HL-60 (cell line): ENCODE data around the gene ARHGAP32.

Source experiments
- DNase-seq, 2 experiments: peaks; one replicate each; pipeline ENCODE4 v3.0.0-alpha.2; 2010 to 2020; ENCODE audit warnings: low read depth in 1 of 2, low spot score in 1 of 2
- H3K27ac ChIP-seq: fragments of 250-450 bp; sonication (Bioruptor Pico); replicated peaks from 2 replicates; pipeline ENCODE4 v1.5.1; 2020; ENCODE audit warnings: mild to moderate bottlenecking, moderate library complexity
- H3K27me3 ChIP-seq: fragments of 250-450 bp; sonication (Bioruptor Pico); 2 replicates; pipeline ENCODE4 v1.5.1; 2021; ENCODE audit warnings: mild to moderate bottlenecking, moderate library complexity; ENCODE audit not compliant: insufficient read depth, poor library complexity, severe bottlenecking
- H3K4me3 ChIP-seq: replicated peaks from 2 replicates; pipeline ENCODE4 v1.5.1; 2011; ENCODE audit warnings: mild to moderate bottlenecking, control low read depth, low read length; ENCODE audit not compliant: insufficient read depth
- GABPA ChIP-seq: IDR thresholded peaks from 2 replicates; pipeline ENCODE4 v1.6.1; 2012; ENCODE audit warnings: low read depth
- POLR2AphosphoS5 ChIP-seq: IDR thresholded peaks from 2 replicates; pipeline ENCODE4 v1.6.1; 2012; ENCODE audit warnings: low read depth
- SPI1 ChIP-seq: IDR thresholded peaks from 2 replicates; pipeline ENCODE4 v1.6.1; 2012; ENCODE audit warnings: low read depth, mild to moderate bottlenecking, borderline replicate concordance
- TF ChIP-seq, protein P1 (sequence below): IDR thresholded peaks from 2 replicates; pipeline ENCODE4 v1.6.1; 2012; ENCODE audit warnings: low read depth; ENCODE audit not compliant: insufficient replicate concordance
- TF ChIP-seq, protein P2 (sequence below): IDR thresholded peaks from one replicate; pipeline ENCODE4 v1.5.1; 2011; ENCODE audit warnings: low read length, control low read depth, inconsistent platforms; ENCODE audit not compliant: insufficient read depth

The ARHGAP32 gene

DNA sequence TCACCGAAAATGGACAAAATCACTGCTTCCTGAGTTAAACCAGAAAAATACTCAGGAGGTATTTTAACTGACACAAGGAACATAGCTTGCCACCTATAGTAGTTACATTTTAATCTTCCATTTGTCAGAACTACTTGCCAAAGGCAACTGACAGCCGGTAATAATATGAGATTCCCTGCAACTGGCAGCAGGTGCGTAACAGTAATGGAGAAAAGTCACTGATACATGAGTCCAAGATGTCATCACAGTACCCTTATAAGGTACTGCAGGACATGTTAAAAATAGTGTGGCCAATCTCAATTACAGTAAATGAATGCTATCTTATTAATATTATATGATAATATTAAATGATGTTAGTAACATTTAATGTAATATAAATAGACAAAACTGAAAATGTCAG is 21.1 kb upstream of the ARHGAP32 start:
- no peak overlapping the region for H3K27ac ChIP-seq
- H3K27me3 ChIP-seq: no peaks in the 10 kb centered on the region
- TF ChIP-seq GABPA (no peak), POLR2AphosphoS5 (no peak), SPI1 (no peak)
- TF ChIP-seq, protein P1, sequence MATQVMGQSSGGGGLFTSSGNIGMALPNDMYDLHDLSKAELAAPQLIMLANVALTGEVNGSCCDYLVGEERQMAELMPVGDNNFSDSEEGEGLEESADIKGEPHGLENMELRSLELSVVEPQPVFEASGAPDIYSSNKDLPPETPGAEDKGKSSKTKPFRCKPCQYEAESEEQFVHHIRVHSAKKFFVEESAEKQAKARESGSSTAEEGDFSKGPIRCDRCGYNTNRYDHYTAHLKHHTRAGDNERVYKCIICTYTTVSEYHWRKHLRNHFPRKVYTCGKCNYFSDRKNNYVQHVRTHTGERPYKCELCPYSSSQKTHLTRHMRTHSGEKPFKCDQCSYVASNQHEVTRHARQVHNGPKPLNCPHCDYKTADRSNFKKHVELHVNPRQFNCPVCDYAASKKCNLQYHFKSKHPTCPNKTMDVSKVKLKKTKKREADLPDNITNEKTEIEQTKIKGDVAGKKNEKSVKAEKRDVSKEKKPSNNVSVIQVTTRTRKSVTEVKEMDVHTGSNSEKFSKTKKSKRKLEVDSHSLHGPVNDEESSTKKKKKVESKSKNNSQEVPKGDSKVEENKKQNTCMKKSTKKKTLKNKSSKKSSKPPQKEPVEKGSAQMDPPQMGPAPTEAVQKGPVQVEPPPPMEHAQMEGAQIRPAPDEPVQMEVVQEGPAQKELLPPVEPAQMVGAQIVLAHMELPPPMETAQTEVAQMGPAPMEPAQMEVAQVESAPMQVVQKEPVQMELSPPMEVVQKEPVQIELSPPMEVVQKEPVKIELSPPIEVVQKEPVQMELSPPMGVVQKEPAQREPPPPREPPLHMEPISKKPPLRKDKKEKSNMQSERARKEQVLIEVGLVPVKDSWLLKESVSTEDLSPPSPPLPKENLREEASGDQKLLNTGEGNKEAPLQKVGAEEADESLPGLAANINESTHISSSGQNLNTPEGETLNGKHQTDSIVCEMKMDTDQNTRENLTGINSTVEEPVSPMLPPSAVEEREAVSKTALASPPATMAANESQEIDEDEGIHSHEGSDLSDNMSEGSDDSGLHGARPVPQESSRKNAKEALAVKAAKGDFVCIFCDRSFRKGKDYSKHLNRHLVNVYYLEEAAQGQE: no peak
- TF ChIP-seq, protein P2, sequence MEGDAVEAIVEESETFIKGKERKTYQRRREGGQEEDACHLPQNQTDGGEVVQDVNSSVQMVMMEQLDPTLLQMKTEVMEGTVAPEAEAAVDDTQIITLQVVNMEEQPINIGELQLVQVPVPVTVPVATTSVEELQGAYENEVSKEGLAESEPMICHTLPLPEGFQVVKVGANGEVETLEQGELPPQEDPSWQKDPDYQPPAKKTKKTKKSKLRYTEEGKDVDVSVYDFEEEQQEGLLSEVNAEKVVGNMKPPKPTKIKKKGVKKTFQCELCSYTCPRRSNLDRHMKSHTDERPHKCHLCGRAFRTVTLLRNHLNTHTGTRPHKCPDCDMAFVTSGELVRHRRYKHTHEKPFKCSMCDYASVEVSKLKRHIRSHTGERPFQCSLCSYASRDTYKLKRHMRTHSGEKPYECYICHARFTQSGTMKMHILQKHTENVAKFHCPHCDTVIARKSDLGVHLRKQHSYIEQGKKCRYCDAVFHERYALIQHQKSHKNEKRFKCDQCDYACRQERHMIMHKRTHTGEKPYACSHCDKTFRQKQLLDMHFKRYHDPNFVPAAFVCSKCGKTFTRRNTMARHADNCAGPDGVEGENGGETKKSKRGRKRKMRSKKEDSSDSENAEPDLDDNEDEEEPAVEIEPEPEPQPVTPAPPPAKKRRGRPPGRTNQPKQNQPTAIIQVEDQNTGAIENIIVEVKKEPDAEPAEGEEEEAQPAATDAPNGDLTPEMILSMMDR: no peak
- DNase-seq: no peak
- H3K4me3 ChIP-seq: no peak overlapping the region

DNA sequence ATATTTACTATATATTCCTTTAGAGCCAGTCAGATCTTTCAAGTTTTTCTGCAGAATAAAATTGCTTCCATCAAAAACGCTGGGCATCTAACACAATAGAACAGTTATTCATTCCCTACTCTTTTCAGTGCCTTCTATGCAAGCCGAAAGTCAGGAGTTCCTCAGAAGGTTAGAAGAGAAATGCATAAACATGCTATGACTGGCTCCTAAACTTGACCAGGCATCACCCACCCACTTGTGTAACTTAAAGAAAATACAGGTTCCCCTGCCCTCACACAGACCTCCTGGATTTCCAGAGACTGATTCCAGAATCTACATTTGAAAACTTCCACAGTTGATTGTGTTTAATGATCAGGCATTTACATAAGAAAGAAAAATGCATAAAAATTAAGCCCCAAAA is 19.3 kb upstream of the ARHGAP32 start:
- DNase-seq: no peak
- TF ChIP-seq POLR2AphosphoS5: no peak
- Histone ChIP-seq H3K27me3 (no peaks in the 10 kb centered on the region), H3K4me3 (no peak overlapping the region), H3K27ac (no peak overlapping the region)

DNA sequence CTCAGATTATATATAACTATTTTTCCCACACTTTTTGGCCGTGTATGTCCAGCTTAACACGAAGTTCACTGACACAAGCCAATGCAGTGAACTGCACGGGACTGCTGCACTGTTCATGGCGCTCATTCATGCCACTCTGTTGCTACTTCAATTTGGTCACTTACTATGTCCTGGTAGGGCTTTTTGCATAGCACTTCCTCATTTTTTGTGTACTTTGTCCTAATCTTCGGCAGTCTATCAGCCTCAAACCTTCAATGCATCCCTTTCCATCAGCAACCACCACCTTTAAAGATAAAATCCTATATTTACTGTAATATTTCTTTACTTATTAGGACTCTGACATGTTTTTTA is 18.7 kb upstream of the ARHGAP32 start:
- no peak overlapping the region for H3K27ac ChIP-seq
- peak; percentile 92 for TF ChIP-seq SPI1
- TF ChIP-seq, protein P2: no peak
- H3K4me3 ChIP-seq: no peak overlapping the region
- DNase-seq: peak in 1 of 2 experiments; percentile 48
- no peaks in the 10 kb centered on the region for H3K27me3 ChIP-seq

DNA sequence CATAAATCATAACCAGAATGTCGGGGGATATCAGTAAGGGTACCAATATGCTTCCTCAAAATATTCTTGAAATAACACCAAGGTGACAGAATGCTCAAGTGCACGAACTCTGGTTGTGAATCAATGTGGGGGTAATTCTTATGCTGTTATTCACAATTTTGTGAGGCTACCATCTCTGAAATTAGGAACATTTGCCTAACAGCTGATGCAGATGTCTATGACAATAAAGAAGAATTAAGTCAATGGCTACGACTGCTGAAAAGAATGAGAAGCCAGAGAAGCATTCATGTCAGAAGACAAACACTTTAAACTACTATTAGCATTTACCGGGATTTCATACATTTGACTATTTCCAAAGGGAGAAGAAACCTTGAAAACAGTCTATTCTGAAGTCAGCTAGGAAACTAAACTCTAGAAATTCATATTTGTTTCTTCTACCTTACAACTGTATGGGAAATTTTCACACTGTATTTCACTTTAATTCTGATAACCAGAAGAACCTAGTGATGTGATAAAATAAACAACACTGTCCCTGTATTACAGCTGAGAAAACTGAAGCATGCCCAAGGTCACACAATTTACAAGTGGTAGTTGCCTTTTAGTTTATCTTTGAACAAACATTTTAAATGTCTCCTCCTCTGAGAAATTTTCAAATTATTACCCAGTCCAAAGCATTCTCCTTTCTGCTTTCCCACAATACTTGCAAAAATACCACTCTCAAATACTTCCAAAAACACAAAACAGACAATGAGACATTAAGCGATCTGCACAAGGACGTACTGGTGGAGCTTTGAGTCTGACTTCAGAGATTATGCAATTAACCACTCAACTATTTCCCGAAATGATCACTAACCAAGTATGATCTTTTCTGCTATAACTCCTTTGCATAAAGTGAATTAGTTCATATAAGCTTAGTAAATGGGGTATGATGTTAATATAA is 18.0 kb upstream of the ARHGAP32 start:
- H3K27ac ChIP-seq: no peak overlapping the region
- H3K4me3 ChIP-seq: no peak overlapping the region
- no peak for TF ChIP-seq SPI1
- no peak for TF ChIP-seq GABPA
- TF ChIP-seq, protein P1: no peak
- TF ChIP-seq POLR2AphosphoS5: no peak
- TF ChIP-seq, protein P2: no peak
- no peaks in the 10 kb centered on the region for H3K27me3 ChIP-seq
- peak in 1 of 2 experiments; percentile 3 for DNase-seq
